Measurements from ENCODE around the gene NPB. TPM values are rescaled to one million over a fixed set of nuclear protein-coding genes. Genes with fewer than 3 reads are reported as not detected.

NPB gene
- total RNA-seq (2022; extraction: Qiagen RNA extraction) = 0.34 to 0.63 TPM (median 0.62 TPM) in 5 replicates

DNA sequence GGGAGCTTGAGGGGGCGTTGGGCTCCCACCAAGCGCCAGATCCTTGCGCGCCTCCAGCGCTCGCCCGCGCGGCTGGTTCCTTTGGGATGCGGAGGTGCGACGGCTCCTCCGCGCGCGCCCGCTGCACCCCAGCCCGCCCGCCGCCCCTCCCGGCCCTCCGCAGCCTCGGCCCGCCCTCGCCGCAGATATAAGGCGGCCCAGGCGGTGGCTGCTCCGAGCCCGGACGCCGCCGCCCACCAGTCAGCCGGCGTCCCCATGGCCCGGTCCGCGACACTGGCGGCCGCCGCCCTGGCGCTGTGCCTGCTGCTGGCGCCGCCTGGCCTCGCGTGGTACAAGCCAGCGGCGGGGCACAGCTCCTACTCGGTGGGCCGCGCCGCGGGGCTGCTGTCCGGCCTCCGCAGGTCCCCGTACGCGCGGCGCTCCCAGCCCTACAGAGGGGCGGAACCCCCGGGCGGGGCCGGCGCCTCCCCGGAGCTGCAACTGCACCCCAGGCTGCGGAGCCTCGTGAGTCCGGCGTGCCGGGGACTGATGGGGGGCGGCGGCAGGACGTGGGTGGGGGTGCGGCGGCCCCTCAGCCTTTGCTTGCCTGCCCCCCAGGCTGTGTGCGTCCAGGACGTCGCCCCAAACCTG, at the start of gene NPB:
Gene NPB (plus strand): TSS at position 216 of the 630 bp plus-strand sequence. CDS start 40 bp downstream, at position 256.

DNA sequence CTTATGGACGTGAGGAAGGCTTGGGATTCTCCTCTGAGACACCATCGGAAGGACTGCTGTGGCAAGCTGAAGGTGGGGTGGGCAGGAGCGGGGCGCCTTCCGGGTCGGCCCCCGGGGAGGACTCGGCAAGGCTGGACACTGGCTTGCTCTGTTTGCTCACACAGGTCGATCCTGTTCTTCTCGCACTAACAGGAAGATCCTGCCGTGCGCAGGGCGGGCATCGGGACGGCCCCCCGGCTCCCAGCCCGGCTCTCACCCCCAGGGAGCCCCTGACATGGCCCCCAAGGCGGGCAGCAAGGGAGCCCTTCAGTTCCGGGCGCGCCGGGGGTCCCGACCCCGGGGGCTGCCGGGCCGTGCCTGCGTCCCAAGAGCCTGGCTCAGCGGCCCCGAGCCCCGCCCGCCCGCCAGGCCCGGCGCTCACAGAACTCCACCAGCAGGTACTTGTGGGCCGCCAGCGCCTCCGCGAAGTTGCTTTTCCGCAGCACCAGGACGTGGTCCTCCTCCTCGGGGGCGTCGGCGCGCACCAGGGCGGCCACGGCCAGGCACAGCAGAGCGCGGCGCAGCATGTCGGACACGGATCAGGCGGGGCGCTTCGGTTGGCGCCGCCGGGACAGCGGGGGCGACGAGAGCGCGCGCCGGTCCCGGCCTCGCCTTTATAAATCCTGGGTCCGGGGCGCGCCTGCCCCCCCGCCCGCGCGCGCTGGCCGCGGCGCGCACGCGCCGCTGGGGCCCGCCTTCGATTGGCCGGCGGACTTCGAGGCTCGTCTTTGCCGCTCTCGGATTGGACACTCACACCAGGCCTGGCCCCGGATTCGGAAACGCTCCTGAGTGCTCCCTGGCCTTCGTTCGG, 41.9 kb upstream of the NPB start, which contains the start of gene P4HB:
Gene P4HB (minus strand): TSS at position 630 of the 850 bp plus-strand sequence. CDS start 64 bp downstream, at position 566.

GRCh38 chr17:81870981-81871386, 31.1 kb upstream of the NPB start, which contains the start of gene ARHGDIA:
Gene ARHGDIA, minus strand, starts transcription at chr17:81871337. Its CDS starts 1,407 bp downstream, at chr17:81869930.

DNA sequence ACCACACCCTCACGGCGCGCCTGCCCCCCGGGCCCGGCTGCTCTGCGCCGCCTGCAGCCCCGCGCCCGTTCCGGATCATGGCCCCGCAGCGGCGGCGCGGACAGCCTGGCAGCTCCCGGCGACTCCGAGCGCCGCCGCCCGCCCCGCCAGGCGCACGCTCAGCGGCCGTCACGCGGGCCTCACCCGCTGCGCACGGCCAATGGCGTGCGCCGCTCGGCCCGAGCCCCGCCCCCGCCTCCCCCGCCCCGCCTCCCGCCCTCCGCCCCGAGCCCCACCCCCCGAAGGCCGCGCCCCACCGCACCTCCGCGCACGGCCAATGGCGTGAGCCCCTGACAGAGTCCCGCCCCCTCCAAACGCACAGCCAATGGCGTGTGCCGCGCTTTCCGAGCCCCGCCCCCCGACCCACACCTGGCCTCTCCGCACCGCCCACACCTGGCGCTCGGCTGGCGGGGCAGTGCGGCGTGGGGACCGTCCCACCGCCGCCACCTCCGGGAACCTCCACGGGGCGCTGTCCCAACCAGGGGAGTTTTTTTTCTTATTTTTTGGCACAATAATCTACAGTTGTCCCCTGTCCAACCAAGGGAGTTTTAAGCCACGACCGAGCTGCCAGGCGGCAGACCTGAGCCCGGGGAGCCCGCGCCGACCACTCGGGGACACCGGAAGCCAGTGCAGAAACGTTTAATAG, 9.4 kb downstream of the NPB start, which contains the start of gene PCYT2:
Gene PCYT2 (minus strand): TSS at position 123 of the 685 bp plus-strand sequence. CDS start 44 bp downstream, at position 79.

GRCh38 chr17:81917565-81918332, 15.7 kb downstream of the NPB start, which contains the start of gene SIRT7:
Gene SIRT7, minus strand, starts transcription at chr17:81918176. Its CDS starts 45 bp downstream, at chr17:81918131.

GRCh38 chr17:81927653-81928543, 25.9 kb downstream of the NPB start, which contains the start of gene MAFG:
Gene MAFG, minus strand, starts transcription at chr17:81927735. Its CDS starts 4,550 bp downstream, at chr17:81923185.

GRCh38 chr17:81947189-81947588, 45.2 kb downstream of the NPB start, which contains the start of gene MYADML2:
Gene MYADML2, minus strand, starts transcription at chr17:81947233. Its CDS starts 5,492 bp downstream, at chr17:81941741.

Other genes with a start within 250 kb of the NPB start
- 1.5 to 3.6 TPM (median 2.2 TPM) in 5 replicates for gene PDE6G, start 245.7 kb upstream of the NPB start, total RNA-seq (2022; extraction: Qiagen RNA extraction)
- gene OXLD1, start 235.6 kb upstream of the NPB start, total RNA-seq (2022; extraction: Qiagen RNA extraction) = 31.2 to 55.4 TPM (median 50.7 TPM) in 5 replicates
- 56.0 to 72.5 TPM (median 62.3 TPM) in 5 replicates for gene CCDC137, start 235.5 kb upstream of the NPB start, total RNA-seq (2022; extraction: Qiagen RNA extraction)
- gene ARL16, start 218.4 kb upstream of the NPB start, total RNA-seq (2022; extraction: Qiagen RNA extraction) = 40.2 to 45.0 TPM (median 42.3 TPM) in 5 replicates
- gene HGS, start 218.2 kb upstream of the NPB start, total RNA-seq (2022; extraction: Qiagen RNA extraction) = 136 to 196 TPM (median 182 TPM) in 5 replicates
- 203 to 295 TPM (median 273 TPM) in 5 replicates for gene MRPL12, start 198.9 kb upstream of the NPB start, total RNA-seq (2022; extraction: Qiagen RNA extraction)
- 25.4 to 45.1 TPM (median 41.3 TPM) in 5 replicates for gene SLC25A10, start 190.0 kb upstream of the NPB start, total RNA-seq (2022; extraction: Qiagen RNA extraction)
- gene GCGR, start 98.1 kb upstream of the NPB start, total RNA-seq (2022; extraction: Qiagen RNA extraction) = 0.08 to 0.56 TPM (median 0.33 TPM) in 5 replicates
- gene MCRIP1, start 68.9 kb upstream of the NPB start, total RNA-seq (2022; extraction: Qiagen RNA extraction) = 81.7 to 100 TPM (median 89.2 TPM) in 5 replicates
- gene PPP1R27, start 67.2 kb upstream of the NPB start, total RNA-seq (2022; extraction: Qiagen RNA extraction) = 0.19 to 0.42 TPM (median 0.27 TPM) in 5 replicates
- 735 to 768 TPM (median 746 TPM) in 5 replicates for gene P4HB, start 41.7 kb upstream of the NPB start, total RNA-seq (2022; extraction: Qiagen RNA extraction)
- 587 to 631 TPM (median 602 TPM) in 5 replicates for gene ARHGDIA, start 30.9 kb upstream of the NPB start, total RNA-seq (2022; extraction: Qiagen RNA extraction)
- 182 to 229 TPM (median 212 TPM) in 5 replicates for gene ALYREF, start 10.7 kb upstream of the NPB start, total RNA-seq (2022; extraction: Qiagen RNA extraction)
- 198 to 216 TPM (median 207 TPM) in 5 replicates for gene ANAPC11, start 10.5 kb upstream of the NPB start, total RNA-seq (2022; extraction: Qiagen RNA extraction)
- 13.7 to 17.4 TPM (median 16.1 TPM) in 5 replicates for gene PCYT2, start 9.2 kb downstream of the NPB start, total RNA-seq (2022; extraction: Qiagen RNA extraction)
- gene SIRT7, start 15.9 kb downstream of the NPB start, total RNA-seq (2022; extraction: Qiagen RNA extraction) = 27.2 to 42.5 TPM (median 37.4 TPM) in 5 replicates
- gene MAFG, start 25.5 kb downstream of the NPB start, total RNA-seq (2022; extraction: Qiagen RNA extraction) = 19.5 to 29.0 TPM (median 25.9 TPM) in 5 replicates
- gene PYCR1, start 35.1 kb downstream of the NPB start, total RNA-seq (2022; extraction: Qiagen RNA extraction) = 59.9 to 84.2 TPM (median 83.7 TPM) in 5 replicates
- not detected in 5 replicates for gene MYADML2, start 45.0 kb downstream of the NPB start, total RNA-seq (2022; extraction: Qiagen RNA extraction)
- gene NOTUM, start 58.9 kb downstream of the NPB start, total RNA-seq (2022; extraction: Qiagen RNA extraction) = 0.20 to 0.44 TPM (median 0.31 TPM) in 5 replicates
- 17.1 to 25.9 TPM (median 24.4 TPM) in 5 replicates for gene ASPSCR1, start 75.4 kb downstream of the NPB start, total RNA-seq (2022; extraction: Qiagen RNA extraction)
- 145 to 169 TPM (median 152 TPM) in 5 replicates for gene CENPX, start 120.6 kb downstream of the NPB start, total RNA-seq (2022; extraction: Qiagen RNA extraction)
- 6.6 to 14.0 TPM (median 12.5 TPM) in 5 replicates for gene LRRC45, start 121.1 kb downstream of the NPB start, total RNA-seq (2022; extraction: Qiagen RNA extraction)
- gene RAC3, start 129.4 kb downstream of the NPB start, total RNA-seq (2022; extraction: Qiagen RNA extraction) = 26.3 to 41.3 TPM (median 39.9 TPM) in 5 replicates
- 67.6 to 94.3 TPM (median 88.7 TPM) in 5 replicates for gene DCXR, start 135.5 kb downstream of the NPB start, total RNA-seq (2022; extraction: Qiagen RNA extraction)
- gene RFNG, start 149.6 kb downstream of the NPB start, total RNA-seq (2022; extraction: Qiagen RNA extraction) = 16.9 to 23.8 TPM (median 22.2 TPM) in 5 replicates
- 98.9 to 142 TPM (median 133 TPM) in 5 replicates for gene GPS1, start 149.7 kb downstream of the NPB start, total RNA-seq (2022; extraction: Qiagen RNA extraction)
- gene DUS1L, start 163.6 kb downstream of the NPB start, total RNA-seq (2022; extraction: Qiagen RNA extraction) = 71.1 to 133 TPM (median 117 TPM) in 5 replicates
- gene FASN, start 196.0 kb downstream of the NPB start, total RNA-seq (2022; extraction: Qiagen RNA extraction) = 86.5 to 156 TPM (median 150 TPM) in 5 replicates

Data from A549 treated with dexamethasone at 1 μM for 4 hours (cell line).